GM15510 (cell line): ENCODE measurements around the gene TERT.

Experiments
- POLR2A ChIP-seq: IDR thresholded peaks from 3 replicates; pipeline ENCODE4 v1.6.1; 2011; ENCODE audit warnings: borderline replicate concordance; ENCODE audit not compliant: insufficient read length; ENCODE audit errors: extremely low read depth

Gene TERT

GRCh38 chr5:1243487-1244130, 51.3 kb downstream of the TERT start:
- TF ChIP-seq POLR2A = no peak

GRCh38 chr5:1242733-1243486, 52.0 kb downstream of the TERT start:
- no peak for TF ChIP-seq POLR2A

- no peak for TF ChIP-seq POLR2A
Observed at GRCh38 chr5:1241509-1242080, 53.3 kb downstream of the TERT start.

GRCh38 chr5:1240496-1241260, 54.2 kb downstream of the TERT start:
- no peak for TF ChIP-seq POLR2A

- TF ChIP-seq POLR2A = no peak
Observed at GRCh38 chr5:1239505-1240251, 55.2 kb downstream of the TERT start.

GRCh38 chr5:1235838-1236237, 59.0 kb downstream of the TERT start:
- TF ChIP-seq POLR2A = no peak

GRCh38 chr5:1235379-1235778, 59.5 kb downstream of the TERT start:
- no peak for TF ChIP-seq POLR2A

- TF ChIP-seq POLR2A = no peak
Observed at GRCh38 chr5:1232780-1233179, 62.1 kb downstream of the TERT start.

- no peak for TF ChIP-seq POLR2A
Observed at GRCh38 chr5:1231354-1231905, 63.4 kb downstream of the TERT start.

- TF ChIP-seq POLR2A = no peak
Observed at GRCh38 chr5:1230551-1230950, 64.3 kb downstream of the TERT start.

- no peak for TF ChIP-seq POLR2A
Observed at GRCh38 chr5:1229822-1230221, 65.0 kb downstream of the TERT start.

GRCh38 chr5:1228120-1228519, 66.7 kb downstream of the TERT start:
- no peak for TF ChIP-seq POLR2A

- no peak for TF ChIP-seq POLR2A
Observed at GRCh38 chr5:1227667-1228066, 67.2 kb downstream of the TERT start.
